ENCODE measurements around the gene CD80.

- no peak for TF ChIP-seq ZNF549 (tag by site-specific recombination; IDR thresholded peaks at IDR 0.05)
- no peak for TF ChIP-seq ZNF121 (tag by site-specific recombination; IDR thresholded peaks at IDR 0.05)
- no peak for TF ChIP-seq ZBTB48 (tag by site-specific recombination; IDR thresholded peaks at IDR 0.05)
- TF ChIP-seq CTCF (tag by site-specific recombination; IDR thresholded peaks at IDR 0.05): no peak
- TF ChIP-seq, protein P1, sequence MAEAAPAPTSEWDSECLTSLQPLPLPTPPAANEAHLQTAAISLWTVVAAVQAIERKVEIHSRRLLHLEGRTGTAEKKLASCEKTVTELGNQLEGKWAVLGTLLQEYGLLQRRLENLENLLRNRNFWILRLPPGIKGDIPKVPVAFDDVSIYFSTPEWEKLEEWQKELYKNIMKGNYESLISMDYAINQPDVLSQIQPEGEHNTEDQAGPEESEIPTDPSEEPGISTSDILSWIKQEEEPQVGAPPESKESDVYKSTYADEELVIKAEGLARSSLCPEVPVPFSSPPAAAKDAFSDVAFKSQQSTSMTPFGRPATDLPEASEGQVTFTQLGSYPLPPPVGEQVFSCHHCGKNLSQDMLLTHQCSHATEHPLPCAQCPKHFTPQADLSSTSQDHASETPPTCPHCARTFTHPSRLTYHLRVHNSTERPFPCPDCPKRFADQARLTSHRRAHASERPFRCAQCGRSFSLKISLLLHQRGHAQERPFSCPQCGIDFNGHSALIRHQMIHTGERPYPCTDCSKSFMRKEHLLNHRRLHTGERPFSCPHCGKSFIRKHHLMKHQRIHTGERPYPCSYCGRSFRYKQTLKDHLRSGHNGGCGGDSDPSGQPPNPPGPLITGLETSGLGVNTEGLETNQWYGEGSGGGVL (tag by site-specific recombination; IDR thresholded peaks at IDR 0.05): no peak
- TF ChIP-seq HOXA7 (CRISPR knock-in tag; IDR thresholded peaks at IDR 0.05; ENCODE audit: borderline replicate concordance): no peak
- no peak for TF ChIP-seq ZNF211 (tag by site-specific recombination; IDR thresholded peaks at IDR 0.05; ENCODE audit: low read depth)
- TF ChIP-seq ZNF140 (tag by site-specific recombination; IDR thresholded peaks at IDR 0.05): no peak
- no peak for TF ChIP-seq ZNF311 (tag by site-specific recombination; IDR thresholded peaks at IDR 0.05; ENCODE audit: borderline replicate concordance)
- no peak for TF ChIP-seq ZNF138 (tag by site-specific recombination; IDR thresholded peaks at IDR 0.05; ENCODE audit: borderline replicate concordance)
- TF ChIP-seq ZNF530 (tag by site-specific recombination; IDR thresholded peaks at IDR 0.05; ENCODE audit: low read depth): no peak
- no peak for TF ChIP-seq PBX3 (CRISPR knock-in tag; IDR thresholded peaks at IDR 0.05)
Observed at GRCh38 chr3:119558626-119559317, 642 bp downstream of the CD80 start.
